Neural cell (in vitro differentiated cells): Measurements from ENCODE around the gene MAP3K5.

Experiments
- MXI1 ChIP-seq: fragments of 450-650 bp; conservative IDR thresholded peaks from 2 replicates; pipeline ENCODE4 v1.6.1; 2014; ENCODE audit warnings: antibody characterized with exemption, mild to moderate bottlenecking; ENCODE audit not compliant: poor library complexity, severe bottlenecking
- POLR2AphosphoS5 ChIP-seq: IDR thresholded peaks from 2 replicates; pipeline ENCODE4 v1.6.1; 2012
- TF ChIP-seq, protein P1 (sequence below): fragments of 450-650 bp; IDR thresholded peaks from 2 replicates; pipeline ENCODE4 v1.5.1; 2014; ENCODE audit warnings: antibody characterized with exemption, mild to moderate bottlenecking, moderate library complexity; ENCODE audit not compliant: poor library complexity, severe bottlenecking

GRCh38 chr6:136721467-136721866 is 70.8 kb downstream of the MAP3K5 start:
- TF ChIP-seq, protein P1, sequence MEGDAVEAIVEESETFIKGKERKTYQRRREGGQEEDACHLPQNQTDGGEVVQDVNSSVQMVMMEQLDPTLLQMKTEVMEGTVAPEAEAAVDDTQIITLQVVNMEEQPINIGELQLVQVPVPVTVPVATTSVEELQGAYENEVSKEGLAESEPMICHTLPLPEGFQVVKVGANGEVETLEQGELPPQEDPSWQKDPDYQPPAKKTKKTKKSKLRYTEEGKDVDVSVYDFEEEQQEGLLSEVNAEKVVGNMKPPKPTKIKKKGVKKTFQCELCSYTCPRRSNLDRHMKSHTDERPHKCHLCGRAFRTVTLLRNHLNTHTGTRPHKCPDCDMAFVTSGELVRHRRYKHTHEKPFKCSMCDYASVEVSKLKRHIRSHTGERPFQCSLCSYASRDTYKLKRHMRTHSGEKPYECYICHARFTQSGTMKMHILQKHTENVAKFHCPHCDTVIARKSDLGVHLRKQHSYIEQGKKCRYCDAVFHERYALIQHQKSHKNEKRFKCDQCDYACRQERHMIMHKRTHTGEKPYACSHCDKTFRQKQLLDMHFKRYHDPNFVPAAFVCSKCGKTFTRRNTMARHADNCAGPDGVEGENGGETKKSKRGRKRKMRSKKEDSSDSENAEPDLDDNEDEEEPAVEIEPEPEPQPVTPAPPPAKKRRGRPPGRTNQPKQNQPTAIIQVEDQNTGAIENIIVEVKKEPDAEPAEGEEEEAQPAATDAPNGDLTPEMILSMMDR, result no peak
- TF ChIP-seq POLR2AphosphoS5 (no peak), MXI1 (no peak)
